ENCODE results near the gene EVL.

The EVL gene

DNA sequence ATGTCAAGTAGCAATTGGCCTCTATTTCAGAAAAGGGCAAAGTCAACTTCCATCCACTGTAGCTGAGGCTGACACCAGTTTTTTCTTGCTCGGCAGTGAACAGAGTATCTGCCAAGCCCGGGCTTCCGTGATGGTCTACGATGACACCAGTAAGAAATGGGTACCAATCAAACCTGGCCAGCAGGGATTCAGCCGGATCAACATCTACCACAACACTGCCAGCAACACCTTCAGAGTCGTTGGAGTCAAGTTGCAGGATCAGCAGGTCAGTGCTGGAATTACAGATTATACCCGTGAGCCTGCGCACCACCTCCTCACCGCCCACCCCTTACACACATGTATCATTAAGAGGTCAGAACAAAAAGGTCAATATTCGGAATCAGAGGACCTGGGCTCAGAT is 19.4 kb downstream of the EVL start:
- Histone ChIP-seq H3K4me3 (ENCODE audit: insufficient read length, low read depth) (no peak overlapping the region), H3K9ac (ENCODE audit: insufficient read length, low read depth) (no peak overlapping the region), H3K9me3 (ENCODE audit: insufficient read depth, low read length) (no peaks in the 10 kb centered on the region), H3K36me3 (ENCODE audit: insufficient read depth, insufficient read length, low read length) (peaks cover 6% of the 10 kb centered on the region), H3K4me1 (ENCODE audit: insufficient read depth, insufficient read length) (peaks cover 2% of the 10 kb centered on the region), H3K27me3 (ENCODE audit: insufficient read depth, insufficient read length) (no peaks in the 10 kb centered on the region)
- DNase-seq (ENCODE audit: low read depth, low spot score), result no peak
- TF ChIP-seq SUZ12 (IDR thresholded peaks at IDR 0.05; ENCODE audit: extremely low read depth, insufficient read depth, insufficient read length) (no peak), ZNF274 (IDR thresholded peaks at IDR 0.05; ENCODE audit: low read depth, low read length) (no peak), YY1 (IDR thresholded peaks at IDR 0.05; ENCODE audit: insufficient read depth, insufficient read length) (no peak)

DNA sequence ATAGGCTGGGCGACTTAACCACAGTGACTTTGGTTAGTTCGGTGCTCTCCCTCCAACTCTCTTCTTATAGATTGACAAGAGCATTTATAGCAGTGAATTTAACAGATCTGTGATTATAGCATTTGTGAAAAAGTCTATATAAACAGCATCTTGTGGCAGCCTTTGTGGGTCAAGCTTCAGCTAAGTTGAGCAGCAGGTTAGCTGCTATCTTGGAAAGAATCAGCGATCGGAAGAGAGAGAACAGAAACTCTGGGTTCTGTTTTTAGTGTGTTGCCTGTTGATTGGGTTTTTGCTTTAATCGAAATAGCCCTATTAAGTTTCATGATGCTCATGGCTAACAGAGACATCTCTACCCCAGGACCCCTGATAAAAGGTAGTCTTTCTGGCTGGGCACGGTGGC is 20.2 kb downstream of the EVL start:
- Histone ChIP-seq H3K9me3 (ENCODE audit: insufficient read depth, low read length) (no peaks in the 10 kb centered on the region), H3K4me1 (ENCODE audit: insufficient read depth, insufficient read length) (no peaks in the 10 kb centered on the region), H3K9ac (ENCODE audit: insufficient read length, low read depth) (no peak overlapping the region), H3K27me3 (ENCODE audit: insufficient read depth, insufficient read length) (no peaks in the 10 kb centered on the region), H3K4me3 (ENCODE audit: insufficient read length, low read depth) (no peak overlapping the region), H3K36me3 (ENCODE audit: insufficient read depth, insufficient read length, low read length) (peaks cover 6% of the 10 kb centered on the region)
- TF ChIP-seq ZNF274 (IDR thresholded peaks at IDR 0.05; ENCODE audit: low read depth, low read length), result no peak
- TF ChIP-seq SUZ12 (IDR thresholded peaks at IDR 0.05; ENCODE audit: extremely low read depth, insufficient read depth, insufficient read length), result no peak
- TF ChIP-seq YY1 (IDR thresholded peaks at IDR 0.05; ENCODE audit: insufficient read depth, insufficient read length), result no peak
- no peak for DNase-seq (ENCODE audit: low read depth, low spot score)

DNA sequence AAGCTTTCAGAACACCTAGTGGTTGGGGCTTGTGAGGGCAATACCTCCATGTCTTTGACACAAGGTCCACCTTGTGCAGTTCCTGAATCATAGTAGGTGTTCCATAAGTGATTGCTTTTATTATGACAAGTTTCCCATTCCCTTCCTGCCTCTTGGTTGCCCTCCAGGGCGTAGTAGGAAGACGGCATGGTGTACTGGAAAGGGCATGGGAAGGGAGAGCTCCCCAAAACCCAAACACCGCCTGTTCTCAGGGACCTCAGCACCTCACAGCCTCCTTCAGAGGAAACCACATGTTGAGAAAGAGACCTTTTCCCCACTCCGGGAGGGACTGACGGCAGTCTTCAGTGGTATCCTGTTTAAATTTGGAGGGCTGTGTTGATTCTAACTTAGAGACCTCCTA is 21.1 kb downstream of the EVL start:
- no peaks in the 10 kb centered on the region for H3K4me1 ChIP-seq (ENCODE audit: insufficient read depth, insufficient read length)
- DNase-seq (ENCODE audit: low read depth, low spot score), result no peak
- H3K9me3 ChIP-seq (ENCODE audit: insufficient read depth, low read length), result no peaks in the 10 kb centered on the region
- no peak overlapping the region for H3K4me3 ChIP-seq (ENCODE audit: insufficient read length, low read depth)
- no peak overlapping the region for H3K9ac ChIP-seq (ENCODE audit: insufficient read length, low read depth)
- TF ChIP-seq YY1 (IDR thresholded peaks at IDR 0.05; ENCODE audit: insufficient read depth, insufficient read length), result no peak
- no peak for TF ChIP-seq SUZ12 (IDR thresholded peaks at IDR 0.05; ENCODE audit: extremely low read depth, insufficient read depth, insufficient read length)
- TF ChIP-seq ZNF274 (IDR thresholded peaks at IDR 0.05; ENCODE audit: low read depth, low read length), result no peak
- peaks cover 6% of the 10 kb centered on the region for H3K36me3 ChIP-seq (ENCODE audit: insufficient read depth, insufficient read length, low read length)
- no peaks in the 10 kb centered on the region for H3K27me3 ChIP-seq (ENCODE audit: insufficient read depth, insufficient read length)

DNA sequence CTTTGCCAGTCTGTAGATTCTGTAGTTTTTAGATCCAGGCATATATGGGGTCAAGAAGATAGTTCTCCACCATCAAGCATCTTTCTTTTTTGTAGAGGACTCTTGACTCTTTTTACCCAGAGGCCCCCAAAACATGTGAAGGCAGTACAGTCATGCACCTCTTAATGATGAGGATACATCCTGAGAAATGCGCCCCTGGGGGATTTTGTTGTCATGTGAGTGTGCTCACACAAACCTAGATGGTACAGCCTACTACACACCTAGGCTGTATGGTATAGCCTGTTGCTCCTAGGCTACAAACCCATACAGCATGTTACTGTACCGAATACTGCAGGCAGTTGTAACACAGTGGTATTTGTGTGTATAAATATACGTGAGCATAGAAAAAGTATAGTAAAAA is 23.0 kb downstream of the EVL start:
- Histone ChIP-seq H3K4me3 (ENCODE audit: insufficient read length, low read depth) (no peak overlapping the region), H3K4me1 (ENCODE audit: insufficient read depth, insufficient read length) (no peaks in the 10 kb centered on the region), H3K9ac (ENCODE audit: insufficient read length, low read depth) (no peak overlapping the region), H3K36me3 (ENCODE audit: insufficient read depth, insufficient read length, low read length) (peaks cover 6% of the 10 kb centered on the region), H3K27me3 (ENCODE audit: insufficient read depth, insufficient read length) (no peaks in the 10 kb centered on the region), H3K9me3 (ENCODE audit: insufficient read depth, low read length) (no peaks in the 10 kb centered on the region)
- no peak for TF ChIP-seq YY1 (IDR thresholded peaks at IDR 0.05; ENCODE audit: insufficient read depth, insufficient read length)
- TF ChIP-seq SUZ12 (IDR thresholded peaks at IDR 0.05; ENCODE audit: extremely low read depth, insufficient read depth, insufficient read length), result no peak
- no peak for TF ChIP-seq ZNF274 (IDR thresholded peaks at IDR 0.05; ENCODE audit: low read depth, low read length)
- DNase-seq (ENCODE audit: low read depth, low spot score), result no peak

DNA sequence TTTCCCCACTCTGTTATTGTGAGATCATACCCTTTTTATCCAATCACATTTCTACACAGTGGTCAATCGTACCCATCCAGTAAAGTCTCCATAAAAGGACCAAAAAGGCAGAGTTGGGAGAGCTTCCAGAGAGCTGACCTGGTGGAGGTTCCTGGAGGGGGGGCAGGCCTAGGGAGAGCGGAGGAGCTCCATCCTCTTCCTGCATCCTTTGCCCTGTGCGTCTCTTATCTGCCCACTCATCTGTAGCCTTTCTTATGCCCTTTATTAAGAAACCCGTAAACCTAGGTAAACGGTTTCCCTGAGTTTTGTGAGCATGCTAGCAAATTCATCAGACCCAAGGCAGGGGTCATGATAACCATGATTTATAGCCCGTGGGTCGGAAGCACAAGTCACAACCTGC is 26.2 kb downstream of the EVL start:
- DNase-seq (ENCODE audit: low read depth, low spot score), result no peak
- Histone ChIP-seq H3K36me3 (ENCODE audit: insufficient read depth, insufficient read length, low read length) (peaks cover 6% of the 10 kb centered on the region), H3K4me3 (ENCODE audit: insufficient read length, low read depth) (no peak overlapping the region), H3K9ac (ENCODE audit: insufficient read length, low read depth) (no peak overlapping the region), H3K4me1 (ENCODE audit: insufficient read depth, insufficient read length) (no peaks in the 10 kb centered on the region), H3K27me3 (ENCODE audit: insufficient read depth, insufficient read length) (no peaks in the 10 kb centered on the region), H3K9me3 (ENCODE audit: insufficient read depth, low read length) (no peaks in the 10 kb centered on the region)
- TF ChIP-seq SUZ12 (IDR thresholded peaks at IDR 0.05; ENCODE audit: extremely low read depth, insufficient read depth, insufficient read length) (no peak), YY1 (IDR thresholded peaks at IDR 0.05; ENCODE audit: insufficient read depth, insufficient read length) (no peak), ZNF274 (IDR thresholded peaks at IDR 0.05; ENCODE audit: low read depth, low read length) (no peak)

DNA sequence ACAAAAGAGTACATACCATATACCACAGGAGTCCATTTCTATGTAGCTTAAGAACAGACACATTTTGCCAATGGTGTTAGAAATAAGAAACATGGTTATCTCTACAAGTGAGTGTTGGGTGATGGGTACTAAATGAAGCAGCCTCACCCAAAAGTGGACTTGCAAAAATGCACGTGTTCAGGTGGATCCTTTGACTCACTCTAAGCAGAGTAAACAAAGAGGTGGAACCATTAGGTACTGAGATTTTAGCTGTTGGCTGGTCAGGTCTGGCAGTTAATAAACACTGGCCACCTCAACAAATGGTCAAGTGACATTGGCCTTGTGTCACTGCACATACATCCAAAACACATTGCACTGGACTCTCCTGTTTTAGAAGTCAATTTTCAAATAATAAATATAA is 27.6 kb downstream of the EVL start:
- H3K4me1 ChIP-seq (ENCODE audit: insufficient read depth, insufficient read length), result no peaks in the 10 kb centered on the region
- H3K27me3 ChIP-seq (ENCODE audit: insufficient read depth, insufficient read length), result no peaks in the 10 kb centered on the region
- H3K9ac ChIP-seq (ENCODE audit: insufficient read length, low read depth), result no peak overlapping the region
- no peaks in the 10 kb centered on the region for H3K9me3 ChIP-seq (ENCODE audit: insufficient read depth, low read length)
- H3K4me3 ChIP-seq (ENCODE audit: insufficient read length, low read depth), result no peak overlapping the region
- peaks cover 9% of the 10 kb centered on the region for H3K36me3 ChIP-seq (ENCODE audit: insufficient read depth, insufficient read length, low read length)
- TF ChIP-seq SUZ12 (IDR thresholded peaks at IDR 0.05; ENCODE audit: extremely low read depth, insufficient read depth, insufficient read length) (no peak), ZNF274 (IDR thresholded peaks at IDR 0.05; ENCODE audit: low read depth, low read length) (no peak), YY1 (IDR thresholded peaks at IDR 0.05; ENCODE audit: insufficient read depth, insufficient read length) (no peak)
- no peak for DNase-seq (ENCODE audit: low read depth, low spot score)

DNA sequence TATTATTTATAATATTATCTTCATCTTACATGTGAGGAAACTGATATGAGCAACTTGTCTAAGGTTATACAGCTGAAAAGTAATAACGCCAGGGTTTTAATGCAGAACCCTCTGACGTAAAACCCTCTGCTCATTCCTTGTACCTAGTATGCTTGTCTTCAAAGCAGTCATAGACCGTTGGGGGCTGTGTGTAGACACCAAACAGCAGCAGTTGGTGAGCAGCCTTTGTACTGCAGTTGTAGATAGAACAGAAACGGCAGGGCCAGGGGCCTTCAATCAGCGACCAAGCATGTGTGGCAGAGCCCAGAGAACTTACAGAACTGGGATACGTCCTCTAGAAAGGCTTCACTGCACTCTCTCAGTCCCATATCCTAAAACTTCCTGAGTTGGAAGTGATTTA is 28.1 kb downstream of the EVL start:
- H3K27me3 ChIP-seq (ENCODE audit: insufficient read depth, insufficient read length), result no peaks in the 10 kb centered on the region
- DNase-seq (ENCODE audit: low read depth, low spot score), result no peak
- H3K9ac ChIP-seq (ENCODE audit: insufficient read length, low read depth), result no peak overlapping the region
- peaks cover 5% of the 10 kb centered on the region for H3K36me3 ChIP-seq (ENCODE audit: insufficient read depth, insufficient read length, low read length)
- TF ChIP-seq YY1 (IDR thresholded peaks at IDR 0.05; ENCODE audit: insufficient read depth, insufficient read length) (no peak), SUZ12 (IDR thresholded peaks at IDR 0.05; ENCODE audit: extremely low read depth, insufficient read depth, insufficient read length) (no peak), ZNF274 (IDR thresholded peaks at IDR 0.05; ENCODE audit: low read depth, low read length) (no peak)
- H3K4me1 ChIP-seq (ENCODE audit: insufficient read depth, insufficient read length), result no peaks in the 10 kb centered on the region
- H3K4me3 ChIP-seq (ENCODE audit: insufficient read length, low read depth), result no peak overlapping the region
- no peaks in the 10 kb centered on the region for H3K9me3 ChIP-seq (ENCODE audit: insufficient read depth, low read length)

DNA sequence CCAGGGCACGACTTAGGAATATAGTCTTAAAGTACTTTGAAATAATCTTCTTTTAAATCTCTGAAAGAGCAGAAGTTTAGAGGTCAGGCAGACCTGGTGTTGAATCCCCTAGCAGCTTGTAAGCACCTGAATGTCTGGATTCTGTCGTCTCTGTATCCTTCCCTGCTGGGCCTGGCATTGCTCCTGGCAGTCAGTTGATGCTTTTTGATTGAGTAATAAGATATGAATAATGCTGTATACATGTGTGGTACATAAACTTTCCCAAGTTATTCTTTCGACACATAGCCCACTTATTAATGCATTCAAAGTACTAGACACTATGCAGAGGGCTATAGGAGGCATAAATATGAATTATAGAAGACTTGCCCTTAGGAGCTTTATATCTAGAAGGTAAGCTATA is 31.4 kb downstream of the EVL start:
- no peaks in the 10 kb centered on the region for H3K9me3 ChIP-seq (ENCODE audit: insufficient read depth, low read length)
- H3K9ac ChIP-seq (ENCODE audit: insufficient read length, low read depth), result no peak overlapping the region
- peaks cover 9% of the 10 kb centered on the region for H3K36me3 ChIP-seq (ENCODE audit: insufficient read depth, insufficient read length, low read length)
- H3K4me1 ChIP-seq (ENCODE audit: insufficient read depth, insufficient read length), result no peaks in the 10 kb centered on the region
- TF ChIP-seq SUZ12 (IDR thresholded peaks at IDR 0.05; ENCODE audit: extremely low read depth, insufficient read depth, insufficient read length), result no peak
- no peak for TF ChIP-seq YY1 (IDR thresholded peaks at IDR 0.05; ENCODE audit: insufficient read depth, insufficient read length)
- H3K4me3 ChIP-seq (ENCODE audit: insufficient read length, low read depth), result no peak overlapping the region
- DNase-seq (ENCODE audit: low read depth, low spot score), result no peak
- H3K27me3 ChIP-seq (ENCODE audit: insufficient read depth, insufficient read length), result no peaks in the 10 kb centered on the region
